Measurements from ENCODE around the gene NDUFB4.
A peak's percentile ranks its signal among the peaks of the same experiment; 100 is the strongest.
"Not testable (repeated sequence)": the region's sequence is repeated elsewhere in the genome, so short reads cannot be mapped to it uniquely, and the experiment has no call there.

NDUFB4 gene

DNA sequence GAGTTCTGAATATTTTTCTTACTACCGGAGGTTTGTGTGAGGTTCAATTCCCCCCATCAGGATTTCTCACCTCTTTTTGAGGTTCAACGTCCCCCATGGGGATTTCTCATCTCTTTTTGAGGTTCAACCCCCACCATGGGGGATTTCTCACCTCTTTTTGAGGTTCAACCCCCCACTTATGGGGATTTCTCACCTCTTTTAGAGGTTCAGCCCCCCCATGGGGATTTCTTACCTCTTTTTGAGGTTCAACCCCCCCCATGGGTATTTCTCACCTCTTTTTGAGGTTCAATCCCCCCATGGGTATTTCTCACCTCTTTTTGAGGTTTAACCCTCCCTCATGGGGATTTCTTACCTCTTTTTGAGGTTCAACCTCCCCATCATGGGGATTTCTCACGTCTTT lies 26.3 kb downstream of the NDUFB4 start:
- Histone ChIP-seq H3K27ac (no peak overlapping the region), H3K36me3 (ENCODE audit: insufficient read depth, low read length) (no peaks in the 10 kb centered on the region), H3K9me3 (ENCODE audit: low read depth, low read length) (no peaks in the 10 kb centered on the region), H3K4me3 (no peak overlapping the region), H3K9ac (ENCODE audit: insufficient read length) (no peak overlapping the region)
- DNase-seq (ENCODE audit: low read depth, low spot score) = no peak
- TF ChIP-seq FOXP2 (optimal IDR thresholded peaks at IDR 0.05; ENCODE audit: control extremely low read depth, extremely low read length, insufficient read depth) (no peak), EZH2 (IDR thresholded peaks at IDR 0.05) (no peak), POLR2AphosphoS5 (IDR thresholded peaks at IDR 0.05; ENCODE audit: borderline replicate concordance, low read depth, low read length) (no peak)

DNA sequence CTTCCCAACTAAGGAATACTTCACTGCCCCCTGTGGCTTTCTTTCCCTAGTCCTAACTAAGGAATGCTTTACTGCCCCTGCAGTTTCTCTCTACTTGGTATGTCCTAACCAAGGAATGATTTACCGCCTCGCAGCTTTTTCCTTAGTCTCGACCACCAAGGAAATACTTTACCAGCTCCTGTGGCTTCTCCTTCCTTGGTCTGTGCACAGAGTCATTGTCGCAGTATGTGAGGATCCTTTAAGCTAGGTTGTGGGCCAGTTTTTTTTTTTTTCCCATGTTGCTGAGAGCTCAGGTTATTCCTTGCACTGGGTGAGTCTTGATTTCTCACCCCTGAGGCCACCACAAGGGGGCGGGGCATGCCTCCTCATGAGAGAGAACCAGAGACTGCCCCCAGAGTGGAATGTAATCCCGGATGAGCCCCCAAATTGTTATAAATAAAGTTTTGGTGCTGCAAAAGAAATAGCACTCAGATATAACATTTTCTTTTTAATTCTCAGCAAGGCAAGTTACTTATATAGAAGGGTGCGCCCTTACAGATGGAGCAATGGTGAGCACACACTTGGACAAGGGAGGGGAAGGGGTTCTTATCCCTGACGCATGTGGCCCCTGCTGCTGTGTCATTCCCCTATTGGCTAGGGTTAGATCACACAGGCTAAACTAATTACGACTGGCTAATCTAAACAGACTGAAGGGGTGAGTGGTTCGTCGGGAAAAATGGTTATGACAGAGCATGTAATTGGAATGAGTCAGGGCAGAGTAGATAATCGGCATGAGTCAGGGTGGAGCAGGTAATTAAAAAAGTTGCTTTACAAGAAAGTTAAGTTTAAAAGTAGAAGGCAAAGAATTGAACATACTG lies 27.0 kb downstream of the NDUFB4 start:
- no peak overlapping the region for H3K27ac ChIP-seq
- no peak for TF ChIP-seq FOXP2 (optimal IDR thresholded peaks at IDR 0.05; ENCODE audit: control extremely low read depth, extremely low read length, insufficient read depth)
- TF ChIP-seq POLR2AphosphoS5 (IDR thresholded peaks at IDR 0.05; ENCODE audit: borderline replicate concordance, low read depth, low read length) = no peak
- TF ChIP-seq EZH2 (IDR thresholded peaks at IDR 0.05) = no peak
- H3K36me3 ChIP-seq (ENCODE audit: insufficient read depth, low read length) = no peaks in the 10 kb centered on the region
- H3K9ac ChIP-seq (ENCODE audit: insufficient read length) = no peak overlapping the region
- no peak for DNase-seq (ENCODE audit: low read depth, low spot score)
- H3K4me3 ChIP-seq = no peak overlapping the region
- no peaks in the 10 kb centered on the region for H3K9me3 ChIP-seq (ENCODE audit: low read depth, low read length)

DNA sequence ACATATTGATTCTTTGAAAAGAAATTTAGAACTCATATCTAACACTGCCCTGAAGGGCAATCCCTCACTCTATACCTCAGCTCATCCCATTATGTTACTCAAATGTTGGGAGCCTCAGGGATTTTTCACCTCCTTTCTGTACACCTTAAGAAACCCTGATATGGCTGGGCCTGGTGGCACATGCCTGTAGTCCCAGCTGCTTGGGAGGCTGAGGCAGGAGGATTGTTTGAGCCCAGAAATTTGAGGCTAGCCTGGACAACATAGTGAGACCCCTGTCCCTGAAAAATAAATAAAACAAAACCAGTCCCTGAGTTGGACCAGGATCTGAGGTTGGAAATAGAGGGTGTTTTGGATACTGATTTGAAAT lies 27.6 kb downstream of the NDUFB4 start:
- Histone ChIP-seq H3K27ac (no peak overlapping the region), H3K9me3 (ENCODE audit: low read depth, low read length) (no peaks in the 10 kb centered on the region), H3K36me3 (ENCODE audit: insufficient read depth, low read length) (no peaks in the 10 kb centered on the region), H3K9ac (ENCODE audit: insufficient read length) (no peak overlapping the region), H3K4me3 (no peak overlapping the region)
- no peak for DNase-seq (ENCODE audit: low read depth, low spot score)
- TF ChIP-seq POLR2AphosphoS5 (IDR thresholded peaks at IDR 0.05; ENCODE audit: borderline replicate concordance, low read depth, low read length) (no peak), EZH2 (IDR thresholded peaks at IDR 0.05) (no peak), FOXP2 (optimal IDR thresholded peaks at IDR 0.05; ENCODE audit: control extremely low read depth, extremely low read length, insufficient read depth) (no peak)

DNA sequence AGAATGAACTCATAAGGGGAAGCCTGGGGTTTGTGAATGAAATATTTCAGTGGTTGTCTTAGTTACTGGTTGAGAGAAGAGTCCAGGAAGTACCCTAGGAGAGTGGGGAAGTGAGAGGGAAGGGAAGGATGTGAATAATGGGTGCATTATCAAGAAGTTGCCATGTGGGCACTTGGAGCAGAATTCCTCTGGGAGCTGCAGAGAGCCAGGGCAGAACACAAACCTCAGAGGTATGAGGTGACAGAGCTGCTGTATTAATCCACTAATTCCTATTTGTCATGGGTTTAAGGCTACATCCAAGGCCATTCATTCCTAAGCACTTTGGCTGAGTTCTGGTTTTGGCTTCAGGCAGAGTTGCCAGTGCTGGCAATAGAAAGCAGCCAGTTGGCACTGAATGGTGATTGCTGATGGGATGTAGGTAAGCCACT lies 29.0 kb downstream of the NDUFB4 start:
- Histone ChIP-seq H3K9me3 (ENCODE audit: low read depth, low read length) (no peaks in the 10 kb centered on the region), H3K36me3 (ENCODE audit: insufficient read depth, low read length) (no peaks in the 10 kb centered on the region), H3K27ac (no peak overlapping the region), H3K9ac (ENCODE audit: insufficient read length) (no peak overlapping the region), H3K4me3 (no peak overlapping the region)
- DNase-seq (ENCODE audit: low read depth, low spot score) = no peak
- no peak for TF ChIP-seq FOXP2 (optimal IDR thresholded peaks at IDR 0.05; ENCODE audit: control extremely low read depth, extremely low read length, insufficient read depth)
- no peak for TF ChIP-seq EZH2 (IDR thresholded peaks at IDR 0.05)
- TF ChIP-seq POLR2AphosphoS5 (IDR thresholded peaks at IDR 0.05; ENCODE audit: borderline replicate concordance, low read depth, low read length) = no peak

DNA sequence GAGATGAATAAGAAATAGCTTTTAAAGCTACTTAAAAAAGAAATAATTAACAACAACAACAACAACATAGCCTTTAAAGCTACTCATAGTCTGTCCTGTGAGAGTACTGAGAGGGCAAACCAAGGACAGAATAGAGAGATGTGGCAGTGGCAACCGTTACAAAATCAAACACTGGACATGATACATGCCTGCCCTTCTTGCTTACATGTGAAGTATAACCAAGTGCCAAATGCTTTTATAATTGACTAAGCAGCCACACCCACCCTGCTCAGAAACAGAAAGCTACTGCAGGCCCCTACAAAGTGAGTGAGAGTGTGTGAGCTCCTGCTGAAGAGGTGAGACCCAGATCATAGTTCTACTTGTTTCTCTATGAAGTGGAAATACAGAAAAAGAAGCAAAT lies 38.4 kb downstream of the NDUFB4 start:
- no peak for TF ChIP-seq EZH2 (IDR thresholded peaks at IDR 0.05)
- TF ChIP-seq FOXP2 (optimal IDR thresholded peaks at IDR 0.05; ENCODE audit: control extremely low read depth, extremely low read length, insufficient read depth) = no peak
- TF ChIP-seq POLR2AphosphoS5 (IDR thresholded peaks at IDR 0.05; ENCODE audit: borderline replicate concordance, low read depth, low read length) = no peak
- H3K9me3 ChIP-seq (ENCODE audit: low read depth, low read length) = no peaks in the 10 kb centered on the region
- H3K4me3 ChIP-seq = no peak overlapping the region
- no peaks in the 10 kb centered on the region for H3K36me3 ChIP-seq (ENCODE audit: insufficient read depth, low read length)
- no peak overlapping the region for H3K9ac ChIP-seq (ENCODE audit: insufficient read length)
- no peak overlapping the region for H3K27ac ChIP-seq
- no peak for DNase-seq (ENCODE audit: low read depth, low spot score)

DNA sequence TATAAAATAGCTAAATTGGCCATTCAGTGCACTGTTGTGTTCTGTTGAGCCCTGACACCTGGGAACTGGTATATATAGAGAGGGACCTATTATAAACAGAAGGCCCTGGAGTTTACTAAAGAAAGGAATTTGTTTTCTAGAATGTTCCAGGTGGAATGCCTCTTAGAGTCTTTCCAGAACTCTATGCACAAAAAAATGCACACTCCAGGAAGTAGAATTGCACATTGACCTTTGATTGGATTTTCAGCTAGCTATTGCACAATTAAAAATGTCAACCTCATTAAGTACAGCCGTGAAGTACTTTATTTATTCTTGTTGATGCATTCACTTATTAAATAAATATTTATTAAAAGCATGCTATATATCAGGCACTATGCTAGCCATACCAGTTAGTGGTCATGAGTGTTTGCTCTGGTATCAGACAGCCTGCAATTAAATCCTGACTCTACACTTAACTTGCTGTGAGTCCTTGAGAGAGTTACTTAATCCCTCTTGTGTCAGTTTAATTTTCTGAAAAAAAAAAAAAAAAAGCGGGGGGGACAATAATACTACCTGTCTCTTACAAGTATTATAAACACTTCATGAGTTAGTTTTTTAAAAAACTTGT lies 40.8 kb downstream of the NDUFB4 start:
- H3K27ac ChIP-seq = no peak overlapping the region
- H3K4me3 ChIP-seq = no peak overlapping the region
- H3K9me3 ChIP-seq (ENCODE audit: low read depth, low read length) = no peaks in the 10 kb centered on the region
- DNase-seq (ENCODE audit: low read depth, low spot score) = no peak
- TF ChIP-seq POLR2AphosphoS5 (IDR thresholded peaks at IDR 0.05; ENCODE audit: borderline replicate concordance, low read depth, low read length) (no peak), EZH2 (IDR thresholded peaks at IDR 0.05) (no peak), FOXP2 (optimal IDR thresholded peaks at IDR 0.05; ENCODE audit: control extremely low read depth, extremely low read length, insufficient read depth) (no peak)
- H3K9ac ChIP-seq (ENCODE audit: insufficient read length) = no peak overlapping the region
- no peaks in the 10 kb centered on the region for H3K36me3 ChIP-seq (ENCODE audit: insufficient read depth, low read length)

DNA sequence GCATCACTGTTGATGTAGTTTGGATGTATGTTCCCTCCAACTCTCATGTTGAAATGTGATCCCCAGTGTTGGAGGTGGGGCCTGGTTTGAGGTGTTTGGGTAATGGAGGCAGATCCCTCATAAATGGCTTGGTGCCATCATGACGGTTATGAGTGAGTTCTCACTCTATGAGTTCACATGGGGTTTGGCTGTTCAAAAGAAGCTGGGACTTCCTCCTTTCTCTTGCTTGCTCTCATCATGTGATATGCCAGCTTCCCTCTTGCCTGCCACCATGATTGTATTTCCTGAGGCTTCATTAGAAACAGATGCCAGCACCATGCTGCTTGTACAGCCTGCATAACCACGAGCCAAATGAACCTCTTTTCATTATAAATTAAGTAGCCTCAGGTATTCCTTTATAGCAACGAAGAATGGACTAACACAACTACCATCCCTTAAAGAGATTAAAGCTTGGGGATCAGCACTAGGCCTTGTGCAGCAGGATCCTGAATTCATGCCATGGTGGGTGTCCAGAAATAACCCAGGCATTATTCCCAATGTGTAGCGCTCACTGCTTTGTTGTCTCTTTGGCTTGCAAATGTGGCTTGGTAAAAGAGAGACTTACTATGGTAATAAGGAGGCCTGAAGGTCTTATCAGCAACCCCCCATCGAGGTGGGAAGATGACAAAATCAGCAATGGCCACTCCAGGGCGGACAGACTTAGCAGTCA lies 41.9 kb downstream of the NDUFB4 start:
- no peak for DNase-seq (ENCODE audit: low read depth, low spot score)
- no peaks in the 10 kb centered on the region for H3K36me3 ChIP-seq (ENCODE audit: insufficient read depth, low read length)
- H3K9me3 ChIP-seq (ENCODE audit: low read depth, low read length) = no peaks in the 10 kb centered on the region
- no peak overlapping the region for H3K4me3 ChIP-seq
- H3K9ac ChIP-seq (ENCODE audit: insufficient read length) = no peak overlapping the region
- TF ChIP-seq FOXP2 (optimal IDR thresholded peaks at IDR 0.05; ENCODE audit: control extremely low read depth, extremely low read length, insufficient read depth) = no peak
- no peak for TF ChIP-seq POLR2AphosphoS5 (IDR thresholded peaks at IDR 0.05; ENCODE audit: borderline replicate concordance, low read depth, low read length)
- TF ChIP-seq EZH2 (IDR thresholded peaks at IDR 0.05) = no peak
- peak overlapping the region; percentile 40; the same call in 1 of the 2 replicates for H3K27ac ChIP-seq

DNA sequence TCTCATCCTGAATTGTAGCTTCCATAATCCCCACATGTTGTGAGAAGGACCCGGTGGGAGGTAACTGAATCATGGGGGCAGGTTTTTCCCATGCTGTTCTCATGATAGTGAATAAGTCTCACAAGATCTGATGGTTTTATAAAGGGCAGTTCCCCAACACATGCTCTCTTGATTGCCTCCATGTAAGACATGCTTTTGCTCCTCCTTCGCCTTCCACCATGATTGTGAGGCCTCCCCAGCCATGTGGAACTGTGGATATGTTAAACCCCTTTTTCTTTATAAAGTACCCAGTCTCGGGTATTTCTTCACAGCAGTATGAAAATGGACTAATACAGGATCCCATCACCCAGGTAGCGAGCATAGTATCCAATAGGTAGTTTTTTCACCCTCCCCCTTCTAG lies 42.7 kb downstream of the NDUFB4 start:
- not testable (repeated sequence) for H3K4me3 ChIP-seq; H3K27ac ChIP-seq; H3K36me3 ChIP-seq (ENCODE audit: insufficient read depth, low read length)

More for the DNA sequence above, 42.7 kb downstream of the NDUFB4 start:
- not testable (repeated sequence) for DNase-seq (ENCODE audit: low read depth, low spot score); H3K9me3 ChIP-seq (ENCODE audit: low read depth, low read length); H3K9ac ChIP-seq (ENCODE audit: insufficient read length)

Measured in SK-N-MC (cell line).